Measurements from ENCODE around the gene TENM3. TPM values are rescaled to one million over a fixed set of nuclear protein-coding genes. Genes with fewer than 3 reads are reported as not detected.

TENM3 gene
- total and polyA plus RNA-seq, 12 donors, result 2.6 to 54.4 (median 42.8) TPM

DNA sequence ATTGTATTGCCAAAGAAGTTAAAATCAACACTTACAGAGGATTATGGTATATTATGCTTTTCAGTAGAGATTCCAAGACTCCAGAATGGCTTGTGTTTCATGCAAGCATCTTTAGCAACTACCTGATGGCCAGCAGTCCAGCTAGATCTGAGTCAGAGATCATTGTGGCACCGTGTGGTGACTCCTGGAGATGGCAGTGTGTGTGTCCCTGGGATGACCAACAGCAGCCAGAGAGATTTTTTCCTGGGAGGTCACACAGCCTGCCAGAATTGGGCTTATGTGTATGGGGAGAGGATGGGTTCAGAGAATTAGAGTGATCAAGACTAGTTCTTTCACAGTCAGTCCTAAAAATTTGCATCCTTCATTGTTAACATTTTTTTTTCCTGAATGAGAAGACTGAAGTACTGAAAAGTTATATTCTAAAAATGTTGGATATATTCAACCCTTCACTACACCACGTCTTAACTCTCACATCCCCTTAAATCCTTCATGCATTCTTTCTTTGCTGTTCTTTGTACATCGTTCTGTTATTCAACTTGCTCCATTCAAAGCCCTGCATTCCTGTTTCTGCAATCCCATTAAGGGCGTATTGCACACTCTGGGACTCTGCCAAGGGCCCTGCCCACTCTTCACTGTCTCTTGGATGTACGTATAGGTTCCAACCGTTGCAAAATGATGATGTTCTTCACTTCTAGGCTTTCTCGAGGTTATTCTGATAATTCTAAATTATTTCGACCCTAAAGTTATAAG is 12.4 kb downstream of the TENM3 start:
- Histone ChIP-seq H3K4me1 (replicated peaks in 1 of 2) (no peaks in the 10 kb centered on the region), H3K4me3 (no peak overlapping the region), H3K27me3 (no peaks in the 10 kb centered on the region), H3K27ac (no peak overlapping the region), H3K9me3 (replicated peaks in 1 of 3) (no peaks in the 10 kb centered on the region), H3K36me3 (replicated peaks in 1 of 2) (no peaks in the 10 kb centered on the region)
- 77 to 85% (median 82%) methylated on average over 8 of the region's 8 CpGs for WGBS, 4 donors
- intact Hi-C loops (cut with DNase I), result no loop called here
- DNase-seq, result no peak
- TF ChIP-seq, protein P1, sequence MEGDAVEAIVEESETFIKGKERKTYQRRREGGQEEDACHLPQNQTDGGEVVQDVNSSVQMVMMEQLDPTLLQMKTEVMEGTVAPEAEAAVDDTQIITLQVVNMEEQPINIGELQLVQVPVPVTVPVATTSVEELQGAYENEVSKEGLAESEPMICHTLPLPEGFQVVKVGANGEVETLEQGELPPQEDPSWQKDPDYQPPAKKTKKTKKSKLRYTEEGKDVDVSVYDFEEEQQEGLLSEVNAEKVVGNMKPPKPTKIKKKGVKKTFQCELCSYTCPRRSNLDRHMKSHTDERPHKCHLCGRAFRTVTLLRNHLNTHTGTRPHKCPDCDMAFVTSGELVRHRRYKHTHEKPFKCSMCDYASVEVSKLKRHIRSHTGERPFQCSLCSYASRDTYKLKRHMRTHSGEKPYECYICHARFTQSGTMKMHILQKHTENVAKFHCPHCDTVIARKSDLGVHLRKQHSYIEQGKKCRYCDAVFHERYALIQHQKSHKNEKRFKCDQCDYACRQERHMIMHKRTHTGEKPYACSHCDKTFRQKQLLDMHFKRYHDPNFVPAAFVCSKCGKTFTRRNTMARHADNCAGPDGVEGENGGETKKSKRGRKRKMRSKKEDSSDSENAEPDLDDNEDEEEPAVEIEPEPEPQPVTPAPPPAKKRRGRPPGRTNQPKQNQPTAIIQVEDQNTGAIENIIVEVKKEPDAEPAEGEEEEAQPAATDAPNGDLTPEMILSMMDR (IDR thresholded peaks at IDR 0.05), result no peak
- TF ChIP-seq POLR2A (IDR thresholded peaks at IDR 0.05), result no peak

DNA sequence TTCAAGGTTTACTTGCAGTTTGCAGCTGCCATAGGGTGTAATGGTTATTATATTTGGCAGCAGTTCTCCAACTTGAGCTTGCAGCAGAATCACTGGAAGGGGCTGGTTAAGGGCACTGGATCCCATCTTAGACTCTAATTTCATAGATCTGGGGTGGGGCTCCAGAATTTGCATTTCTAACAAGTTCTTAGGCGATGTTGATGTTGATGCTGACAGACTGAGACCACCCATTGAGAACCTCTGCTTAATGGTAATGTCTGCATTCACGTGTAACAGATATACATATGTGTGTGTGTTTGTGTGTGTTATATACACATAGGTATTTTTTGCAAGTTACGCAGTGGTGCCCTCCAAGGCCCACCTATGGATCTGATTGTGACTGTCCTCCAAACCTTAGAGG is 13.8 kb downstream of the TENM3 start:
- Histone ChIP-seq H3K27me3 (no peaks in the 10 kb centered on the region), H3K36me3 (replicated peaks in 1 of 2) (no peaks in the 10 kb centered on the region), H3K9me3 (replicated peaks in 1 of 3) (no peaks in the 10 kb centered on the region), H3K27ac (no peak overlapping the region), H3K4me3 (no peak overlapping the region), H3K4me1 (replicated peaks in 1 of 2) (no peaks in the 10 kb centered on the region)
- DNase-seq, result no peak
- WGBS, 4 donors, result 84 to 100% (median 90%) methylated on average over 3 of the region's 3 CpGs
- intact Hi-C loops (cut with DNase I), result no loop called here
- TF ChIP-seq, protein P1 (IDR thresholded peaks at IDR 0.05), result no peak
- TF ChIP-seq POLR2A (IDR thresholded peaks at IDR 0.05), result no peak

DNA sequence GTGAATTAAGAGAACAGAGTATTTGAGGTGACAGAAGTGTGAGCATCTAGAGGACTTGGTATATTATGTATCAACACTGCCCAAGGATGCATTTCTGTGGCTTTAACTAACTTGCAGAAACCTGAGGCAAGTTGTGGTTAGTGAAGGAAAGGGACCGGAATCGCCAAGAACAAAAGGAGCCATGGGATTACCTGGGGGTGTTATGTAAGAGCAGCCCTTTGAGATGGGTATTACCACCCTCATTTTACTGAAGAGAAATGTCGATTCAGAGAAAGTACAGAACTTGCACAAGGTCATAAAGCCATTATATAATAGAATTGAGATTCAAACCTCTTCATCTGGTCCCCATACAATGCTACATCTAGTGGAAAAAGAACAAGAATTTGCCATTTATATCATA is 14.3 kb downstream of the TENM3 start:
- DNase-seq, result no peak
- WGBS, 4 donors, result 66 to 75% (median 71%) methylated on average over 3 of the region's 3 CpGs
- Histone ChIP-seq H3K27ac (no peak overlapping the region), H3K9me3 (replicated peaks in 1 of 3) (no peaks in the 10 kb centered on the region), H3K27me3 (no peaks in the 10 kb centered on the region), H3K36me3 (replicated peaks in 1 of 2) (no peaks in the 10 kb centered on the region), H3K4me3 (no peak overlapping the region), H3K4me1 (replicated peaks in 1 of 2) (no peaks in the 10 kb centered on the region)
- intact Hi-C loops (cut with DNase I), result no loop called here
- TF ChIP-seq POLR2A (IDR thresholded peaks at IDR 0.05), result no peak
- TF ChIP-seq, protein P1 (IDR thresholded peaks at IDR 0.05), result no peak

DNA sequence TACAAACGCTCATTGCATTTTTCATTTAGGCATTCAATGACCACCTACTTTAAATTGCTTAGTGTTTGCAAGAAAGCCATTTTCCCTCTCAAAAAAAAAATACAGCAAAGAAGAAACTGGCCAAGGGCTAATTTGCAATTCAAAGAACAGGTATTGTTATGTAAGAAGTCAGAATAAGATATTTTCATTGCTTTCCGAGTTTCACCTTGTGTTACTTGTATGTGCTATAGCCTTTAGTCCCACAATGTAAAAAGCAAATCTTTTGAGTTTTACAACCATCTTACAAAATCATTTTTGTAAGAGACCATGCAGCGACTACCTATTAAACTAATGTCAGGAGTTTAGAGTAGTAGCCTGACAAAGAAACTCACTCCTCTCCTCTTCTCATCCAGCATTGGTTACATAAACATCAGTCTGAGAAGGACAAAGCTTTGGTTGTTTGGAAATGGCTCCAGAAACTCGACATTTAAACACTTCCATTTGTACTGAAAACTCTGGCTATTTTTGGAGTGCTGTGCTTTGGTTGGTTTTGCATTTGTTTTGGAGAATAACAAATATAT is 15.3 kb downstream of the TENM3 start:
- intact Hi-C loops (cut with DNase I), result no loop called here

More for the DNA sequence above, 15.3 kb downstream of the TENM3 start:
- Histone ChIP-seq H3K4me1 (replicated peaks in 1 of 2) (no peaks in the 10 kb centered on the region), H3K9me3 (replicated peaks in 1 of 3) (no peaks in the 10 kb centered on the region), H3K36me3 (replicated peaks in 1 of 2) (no peaks in the 10 kb centered on the region), H3K27ac (no peak overlapping the region), H3K27me3 (no peaks in the 10 kb centered on the region), H3K4me3 (no peak overlapping the region)
- no peak for TF ChIP-seq POLR2A (IDR thresholded peaks at IDR 0.05)
- TF ChIP-seq, protein P1 (IDR thresholded peaks at IDR 0.05), result no peak
- WGBS, 4 donors, result 62 to 68% (median 65%) methylated on average over 4 of the region's 4 CpGs
- no peak for DNase-seq

Measured in adrenal gland (tissue), 12 donors.